Measurements from ENCODE around the gene CAMK1G. TPM values are rescaled to one million over a fixed set of nuclear protein-coding genes. Genes with fewer than 3 reads are reported as not detected.

CAMK1G gene
- total and polyA plus RNA-seq, 2 donors (not counting 1 experiment from before 2014, with no cell fraction given) = not detected

DNA sequence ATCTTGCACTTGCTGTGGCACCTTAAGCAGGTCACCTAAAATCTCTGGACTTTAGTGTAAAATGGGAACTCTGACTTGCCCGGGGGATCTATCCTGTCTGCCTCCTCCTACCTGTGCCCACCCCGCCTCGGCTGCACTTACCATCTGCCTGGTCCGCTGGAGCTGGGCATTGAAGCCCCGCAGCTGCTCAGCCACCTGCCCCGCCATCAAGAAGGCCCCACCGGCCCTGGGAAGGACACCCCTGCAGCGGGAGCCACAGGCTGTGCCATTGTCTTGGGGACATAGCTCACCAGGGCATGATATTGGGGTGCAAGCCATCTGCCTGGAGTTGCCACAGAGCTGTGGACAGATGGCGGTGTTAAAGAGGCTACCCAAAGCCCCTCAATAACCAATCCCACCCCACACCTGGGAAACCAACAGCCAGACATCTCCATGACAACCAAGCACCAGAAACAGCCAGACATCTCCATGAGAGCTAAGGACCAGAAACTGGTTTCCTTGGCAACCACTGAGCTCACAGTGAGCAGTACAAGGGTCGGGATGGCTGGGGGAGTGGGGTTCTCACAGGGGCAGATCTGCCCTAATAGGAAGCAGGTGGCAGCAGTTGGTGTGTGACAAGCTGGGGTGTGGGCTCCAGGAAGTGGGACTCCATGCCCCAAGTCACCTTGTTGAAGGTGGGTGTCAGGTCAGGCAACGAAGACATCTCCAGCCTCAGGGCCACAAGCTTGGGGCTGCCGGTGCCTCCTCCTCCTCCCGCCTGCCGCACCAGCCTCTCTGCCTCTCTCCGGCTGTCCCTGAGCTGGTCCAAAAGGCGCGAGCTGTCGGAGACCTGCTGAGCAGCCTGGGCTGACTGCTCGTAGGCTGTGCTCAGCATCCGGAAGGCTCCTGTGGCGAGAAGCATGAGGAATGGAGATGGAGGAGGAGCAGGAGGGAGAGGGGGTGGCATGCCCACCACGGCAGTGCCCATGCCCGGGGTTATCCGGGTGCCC is 39.6 kb downstream of the CAMK1G start:
- H4K20me1 ChIP-seq (ENCODE audit: control insufficient read depth, insufficient read depth, low read length, poor library complexity, severe bottlenecking) = no peaks in the 10 kb centered on the region
- no peak overlapping the region for H3K27ac Mint-ChIP-seq
- WGBS (ENCODE audit: insufficient coverage) = 90% methylated on average over 21 of the region's 24 CpGs

More for the DNA sequence above, 39.6 kb downstream of the CAMK1G start:
- intact Hi-C loops (cut with micrococcal nuclease) = no loop called here
- TF ChIP-seq EZH2 (IDR thresholded peaks at IDR 0.05; ENCODE audit: borderline replicate concordance, insufficient read depth, low read depth, low read length, poor library complexity, severe bottlenecking) (no peak), CTCF (IDR thresholded peaks at IDR 0.05) (no peak)
- no peak overlapping the region for H2AFZ ChIP-seq (ENCODE audit: insufficient read depth, low read depth, low read length, poor library complexity, severe bottlenecking)
- H3K4me2 ChIP-seq (replicated peaks; ENCODE audit: low read depth, low read length, poor library complexity, severe bottlenecking) = no peak overlapping the region
- ChIA-PET POLR2A (no interaction called here), CTCF (interaction anchor here (0.7 to 1.4 kb wide), 5 partner anchors 8 to 125 kb away, joined by 3 to 4 read pairs (median 3); no protein-coding TSS in a partner anchor)
- no peaks in the 10 kb centered on the region for H3K36me3 ChIP-seq (replicated peaks in 1 of 2; ENCODE audit: control extremely low read depth in 1 of 2, control insufficient read depth in 1 of 2, extremely low read depth in 1 of 2, insufficient read depth in 2 of 2, low read length in 1 of 2)
- H3K4me3 ChIP-seq (ENCODE audit: control extremely low read depth in 1 of 5, extremely low read depth in 1 of 5, insufficient read depth in 1 of 5, low read depth in 2 of 5, low read length in 4 of 5) = no peak overlapping the region
- no peak overlapping the region for H3K9ac ChIP-seq (ENCODE audit: low read length)
- no peaks in the 10 kb centered on the region for H3K9me3 ChIP-seq (ENCODE audit: control extremely low read depth in 1 of 3, control insufficient read depth in 2 of 3, insufficient read depth in 1 of 3, low read length in 2 of 3)
- DNase-seq (no peak), ATAC-seq (ENCODE audit: low read depth) (no peak)
- Mint-ChIP-seq H3K4me3 (no peak overlapping the region), H3K27me3 (peaks cover 17% of the 10 kb centered on the region), H3K9me3 (ENCODE audit: insufficient read depth) (no peaks in the 10 kb centered on the region), H3K4me1 (peaks cover 3% of the 10 kb centered on the region)
- H3K27ac ChIP-seq (ENCODE audit: low read length in 2 of 2) = no peak overlapping the region
- H3K79me2 ChIP-seq (ENCODE audit: control insufficient read depth, insufficient read depth, low read length) = no peaks in the 10 kb centered on the region
- H3K4me1 ChIP-seq (ENCODE audit: control insufficient read depth in 2 of 2, insufficient read depth in 2 of 2, low read length in 2 of 2) = no peaks in the 10 kb centered on the region
- H3K27me3 ChIP-seq (replicated peaks in 1 of 4; ENCODE audit: control extremely low read depth in 1 of 4, control insufficient read depth in 3 of 4, insufficient read depth in 4 of 4, low read length in 3 of 4) = peaks cover 0 to 9% (median 3%) of the 10 kb centered on the region in 4 experiments
